ENCODE data around the gene PLCD3.

- no peak for TF ChIP-seq CTCF (IDR thresholded peaks at IDR 0.05; ENCODE audit: insufficient read depth, low read length, poor library complexity, severe bottlenecking)
- TF ChIP-seq EZH2phosphoT487 (conservative IDR thresholded peaks at IDR 0.05; ENCODE audit: low read length) = no peak
Measured at GRCh38 chr17:45130681-45131615, 1.4 kb downstream of the PLCD3 start.

Measured in SU-DHL-6 (cell line).